Activated CD4-positive, alpha-beta memory T cell treated with anti-CD3 and anti-CD28 coated beads for 36 hours (primary cell): Measurements from ENCODE around the gene DAB2IP. TPM values are rescaled to one million over a fixed set of nuclear protein-coding genes. Genes with fewer than 3 reads are reported as not detected.

Source experiments
- CTCF ChIA-PET: fragments of 350-600 bp; sonication (Branson Sonifier 250); formaldehyde crosslinking; loops from one replicate; lab custom pipeline; 2021; ENCODE audit warnings: antibody characterized with exemption, inconsistent platforms; lab: Charles Lee
- POLR2A ChIA-PET: fragments of 350-600 bp; sonication (Branson Sonifier 250); formaldehyde crosslinking; loops from one replicate; lab custom pipeline; 2021; ENCODE audit warnings: antibody characterized with exemption; lab: Charles Lee
- DNase-seq: peaks from one replicate; pipeline ENCODE4 v3.0.0-alpha.2; 2020
- H3K27ac Mint-ChIP-seq: one replicate; pipeline ENCODE4 v1.8.0; 2021; ENCODE audit warnings: mixed read lengths
- H3K27me3 Mint-ChIP-seq: one replicate; pipeline ENCODE4 v1.8.0; 2021; ENCODE audit warnings: mixed read lengths
- H3K36me3 Mint-ChIP-seq: one replicate; pipeline ENCODE4 v1.8.0; 2021; ENCODE audit warnings: mixed read lengths
- H3K4me1 Mint-ChIP-seq: one replicate; pipeline ENCODE4 v1.8.0; 2021; ENCODE audit warnings: low read depth, mixed read lengths
- H3K4me3 Mint-ChIP-seq: one replicate; pipeline ENCODE4 v1.8.0; 2021; ENCODE audit warnings: mild to moderate bottlenecking, mixed read lengths
- H3K9me3 Mint-ChIP-seq: one replicate; pipeline ENCODE4 v1.8.0; 2021; ENCODE audit warnings: mixed read lengths
- intact Hi-C: fragments of 100-400 bp; cut with micrococcal nuclease; formaldehyde crosslinking; loops from one replicate; pipeline ENCODE4 v1.15.1; 2023
- total RNA-seq, 2 experiments: library from RNA; stranded (reverse); gene quantifications; one replicate each; pipeline ENCODE4 v1.2.3, GENCODE V29; 2021

DAB2IP gene
- total RNA-seq, 2 experiments from 2014 or later: not detected

- H3K4me1 Mint-ChIP-seq: no peaks in the 10 kb centered on the region
- H3K9me3 Mint-ChIP-seq: no peaks in the 10 kb centered on the region
- H3K27ac Mint-ChIP-seq: no peak overlapping the region
- no peaks in the 10 kb centered on the region for H3K36me3 Mint-ChIP-seq
- no peak overlapping the region for H3K4me3 Mint-ChIP-seq
- no peak for DNase-seq
- ChIA-PET CTCF (interaction anchor here (1.0 kb wide), 1 partner anchor 33 kb away, joined by 3 read pairs; no protein-coding TSS in a partner anchor), POLR2A (no interaction called here)
- intact Hi-C loops: no loop called here
- no peaks in the 10 kb centered on the region for H3K27me3 Mint-ChIP-seq
Measured at GRCh38 chr9:121720311-121721057, 69.0 kb downstream of the DAB2IP start.

GRCh38 chr9:121721058-121721350 lies 69.6 kb downstream of the DAB2IP start:
- Mint-ChIP-seq H3K4me3 (no peak overlapping the region), H3K27ac (no peak overlapping the region), H3K9me3 (no peaks in the 10 kb centered on the region), H3K36me3 (no peaks in the 10 kb centered on the region), H3K4me1 (no peaks in the 10 kb centered on the region), H3K27me3 (no peaks in the 10 kb centered on the region)
- CTCF ChIA-PET: no interaction called here
- POLR2A ChIA-PET: no interaction called here
- intact Hi-C loops: no loop called here
- DNase-seq: no peak

GRCh38 chr9:121721770-121722169 lies 70.3 kb downstream of the DAB2IP start:
- Mint-ChIP-seq H3K9me3 (no peaks in the 10 kb centered on the region), H3K36me3 (no peaks in the 10 kb centered on the region), H3K27ac (no peak overlapping the region), H3K27me3 (no peaks in the 10 kb centered on the region), H3K4me3 (no peak overlapping the region), H3K4me1 (no peaks in the 10 kb centered on the region)
- DNase-seq: no peak
- ChIA-PET POLR2A (no interaction called here), CTCF (no interaction called here)
- intact Hi-C loops: no loop called here

- no peak overlapping the region for H3K4me3 Mint-ChIP-seq
- H3K9me3 Mint-ChIP-seq: no peaks in the 10 kb centered on the region
- DNase-seq: no peak
- H3K27ac Mint-ChIP-seq: no peak overlapping the region
- CTCF ChIA-PET: no interaction called here
- intact Hi-C loops: no loop called here
- no peaks in the 10 kb centered on the region for H3K36me3 Mint-ChIP-seq
- H3K27me3 Mint-ChIP-seq: no peaks in the 10 kb centered on the region
- POLR2A ChIA-PET: no interaction called here
- H3K4me1 Mint-ChIP-seq: no peaks in the 10 kb centered on the region
Measured at GRCh38 chr9:121725008-121725775, 73.8 kb downstream of the DAB2IP start.

- no peak overlapping the region for H3K4me3 Mint-ChIP-seq
- intact Hi-C loops: no loop called here
- CTCF ChIA-PET: no interaction called here
- no peaks in the 10 kb centered on the region for H3K9me3 Mint-ChIP-seq
- no peak for DNase-seq
- POLR2A ChIA-PET: no interaction called here
- no peak overlapping the region for H3K27ac Mint-ChIP-seq
- H3K4me1 Mint-ChIP-seq: no peaks in the 10 kb centered on the region
- peaks cover 4% of the 10 kb centered on the region for H3K27me3 Mint-ChIP-seq
- H3K36me3 Mint-ChIP-seq: no peaks in the 10 kb centered on the region
Measured at GRCh38 chr9:121727295-121728020, 76.0 kb downstream of the DAB2IP start.

GRCh38 chr9:121728916-121729315 lies 77.5 kb downstream of the DAB2IP start:
- intact Hi-C loops: no loop called here
- ChIA-PET POLR2A (no interaction called here), CTCF (no interaction called here)
- Mint-ChIP-seq H3K9me3 (no peaks in the 10 kb centered on the region), H3K4me1 (no peaks in the 10 kb centered on the region), H3K4me3 (no peak overlapping the region), H3K27me3 (peaks cover 4% of the 10 kb centered on the region), H3K27ac (no peak overlapping the region), H3K36me3 (no peaks in the 10 kb centered on the region)
- no peak for DNase-seq

- Mint-ChIP-seq H3K4me3 (no peak overlapping the region), H3K27me3 (peaks cover 11% of the 10 kb centered on the region), H3K4me1 (no peaks in the 10 kb centered on the region), H3K36me3 (no peaks in the 10 kb centered on the region), H3K9me3 (no peaks in the 10 kb centered on the region), H3K27ac (no peak overlapping the region)
- ChIA-PET POLR2A (no interaction called here), CTCF (no interaction called here)
- DNase-seq: no peak
- intact Hi-C loops: no loop called here
Measured at GRCh38 chr9:121729769-121730562, 78.5 kb downstream of the DAB2IP start.

GRCh38 chr9:121731090-121731489 lies 79.7 kb downstream of the DAB2IP start:
- Mint-ChIP-seq H3K36me3 (no peaks in the 10 kb centered on the region), H3K27me3 (peaks cover 22% of the 10 kb centered on the region), H3K9me3 (no peaks in the 10 kb centered on the region), H3K4me3 (no peak overlapping the region), H3K27ac (no peak overlapping the region), H3K4me1 (no peaks in the 10 kb centered on the region)
- CTCF ChIA-PET: no interaction called here
- intact Hi-C loops: no loop called here
- POLR2A ChIA-PET: no interaction called here
- no peak for DNase-seq

GRCh38 chr9:121731919-121732318 lies 80.5 kb downstream of the DAB2IP start:
- CTCF ChIA-PET: no interaction called here
- DNase-seq: no peak
- Mint-ChIP-seq H3K36me3 (no peaks in the 10 kb centered on the region), H3K27ac (no peak overlapping the region), H3K27me3 (peaks cover 26% of the 10 kb centered on the region), H3K9me3 (no peaks in the 10 kb centered on the region), H3K4me1 (no peaks in the 10 kb centered on the region), H3K4me3 (no peak overlapping the region)
- POLR2A ChIA-PET: no interaction called here
- intact Hi-C loops: no loop called here

GRCh38 chr9:121732389-121732788 lies 81.0 kb downstream of the DAB2IP start:
- Mint-ChIP-seq H3K27ac (no peak overlapping the region), H3K9me3 (no peaks in the 10 kb centered on the region), H3K4me1 (no peaks in the 10 kb centered on the region), H3K4me3 (no peak overlapping the region), H3K36me3 (no peaks in the 10 kb centered on the region), H3K27me3 (peaks cover 29% of the 10 kb centered on the region)
- DNase-seq: no peak
- intact Hi-C loops: no loop called here
- POLR2A ChIA-PET: no interaction called here
- CTCF ChIA-PET: no interaction called here

- Mint-ChIP-seq H3K4me1 (no peaks in the 10 kb centered on the region), H3K27me3 (peaks cover 29% of the 10 kb centered on the region), H3K4me3 (no peak overlapping the region), H3K27ac (no peak overlapping the region), H3K36me3 (no peaks in the 10 kb centered on the region), H3K9me3 (no peaks in the 10 kb centered on the region)
- ChIA-PET CTCF (no interaction called here), POLR2A (no interaction called here)
- no peak for DNase-seq
- intact Hi-C loops: no loop called here
Measured at GRCh38 chr9:121732886-121733285, 81.5 kb downstream of the DAB2IP start.

GRCh38 chr9:121734465-121734864 lies 83.0 kb downstream of the DAB2IP start:
- H3K9me3 Mint-ChIP-seq: no peaks in the 10 kb centered on the region
- H3K27ac Mint-ChIP-seq: no peak overlapping the region
- ChIA-PET POLR2A (no interaction called here), CTCF (no interaction called here)
- H3K36me3 Mint-ChIP-seq: no peaks in the 10 kb centered on the region
- intact Hi-C loops: no loop called here
- no peak overlapping the region for H3K4me3 Mint-ChIP-seq
- H3K4me1 Mint-ChIP-seq: no peaks in the 10 kb centered on the region
- peaks cover 32% of the 10 kb centered on the region for H3K27me3 Mint-ChIP-seq
- DNase-seq: no peak
